B cell (primary cell): ENCODE results near the gene EDAR. TPM values are rescaled to one million over a fixed set of nuclear protein-coding genes. Genes with fewer than 3 reads are reported as not detected.

Experiments used
- ATAC-seq: fragments of 200-7000 bp; cut with Tn5 transposase; one replicate; pipeline ENCODE4 v1.10.0; 2021; ENCODE audit warnings: low read depth, mild to moderate bottlenecking, moderate number of reproducible peaks, moderate library complexity
- CTCF ChIA-PET: fragments of 350-600 bp; sonication (Branson Sonifier 250); formaldehyde crosslinking; loops from one replicate; lab custom pipeline; 2021; ENCODE audit warnings: antibody characterized with exemption, inconsistent platforms; lab: Charles Lee
- POLR2A ChIA-PET: fragments of 350-600 bp; sonication (Branson Sonifier 250); formaldehyde crosslinking; loops from one replicate; lab custom pipeline; 2021; ENCODE audit warnings: antibody characterized with exemption; lab: Charles Lee
- DNase-seq: peaks from one replicate; pipeline ENCODE4 v3.0.0; 2013
- H2AFZ ChIP-seq: 2 replicates; pipeline ENCODE4 v1.6.1; 2012; ENCODE audit warnings: mild to moderate bottlenecking, low read depth, low read length; ENCODE audit not compliant: insufficient read depth, poor library complexity, severe bottlenecking
- H3K27ac ChIP-seq, 2 donors: 1 replicate in 1 of 2; 2 replicates in 1 of 2; pipeline ENCODE4 v1.5.1; 2012 to 2013; ENCODE audit warnings: low read length in 2 of 2, mild to moderate bottlenecking in 2 of 2, moderate library complexity in 1 of 2
- H3K27me3 ChIP-seq, 4 experiments: fragments of 200-600 bp in 1 of 4; sonication (generic) in 1 of 4; replicated peaks in 1 of 4; 1 replicate in 2 of 4; 2 replicates in 2 of 4; pipeline versions ENCODE4 v1.6.1 to v1.7.0; 2013 to 2016; ENCODE audit warnings: low read length in 3 of 4, mild to moderate bottlenecking in 2 of 4, mixed read lengths in 1 of 4, moderate library complexity in 1 of 4; ENCODE audit not compliant: insufficient read depth in 4 of 4, control insufficient read depth in 3 of 4; ENCODE audit errors: control extremely low read depth in 1 of 4
- H3K36me3 ChIP-seq, 2 experiments: replicated peaks in 1 of 2; 1 replicate in 1 of 2; 2 replicates in 1 of 2; pipeline versions ENCODE4 v1.6.1 to v1.7.1; 2013; ENCODE audit warnings: low read length in 1 of 2; ENCODE audit not compliant: insufficient read depth in 2 of 2, control insufficient read depth in 1 of 2; ENCODE audit errors: control extremely low read depth in 1 of 2, extremely low read depth in 1 of 2
- H3K4me1 ChIP-seq, 2 donors: fragments of 200-600 bp in 1 of 2; sonication (generic) in 1 of 2; 1 replicate in 1 of 2; 2 replicates in 1 of 2; pipeline versions ENCODE4 v1.5.1 to v1.6.1; 2013 to 2017; ENCODE audit warnings: low read length in 2 of 2; ENCODE audit not compliant: control insufficient read depth in 2 of 2, insufficient read depth in 2 of 2
- H3K4me2 ChIP-seq: replicated peaks from 2 replicates; pipeline ENCODE3; 2012; ENCODE audit warnings: mild to moderate bottlenecking, low read depth, low read length; ENCODE audit not compliant: poor library complexity, severe bottlenecking
- H3K4me3 ChIP-seq, 5 experiments: fragments of 200-600 bp in 1 of 5; sonication (generic) in 1 of 5; 1 replicate in 3 of 5; 2 replicates in 2 of 5; pipeline versions ENCODE4 v1.5.1 to v1.7.0; 2011 to 2016; ENCODE audit warnings: low read length in 4 of 5, mild to moderate bottlenecking in 4 of 5, low read depth in 2 of 5, control low read depth in 1 of 5, moderate library complexity in 1 of 5; ENCODE audit not compliant: insufficient read depth in 1 of 5; ENCODE audit errors: control extremely low read depth in 1 of 5, extremely low read depth in 1 of 5
- H3K79me2 ChIP-seq: fragments of 200-600 bp; sonication (generic); one replicate; pipeline ENCODE4 v1.6.0; 2016; ENCODE audit warnings: low read length; ENCODE audit not compliant: control insufficient read depth, insufficient read depth
- H3K9ac ChIP-seq: fragments of 200-600 bp; sonication (generic); 2 replicates; pipeline ENCODE4 v1.6.1; 2017; ENCODE audit warnings: mild to moderate bottlenecking, low read length, moderate library complexity
- H3K9me3 ChIP-seq, 3 donors: one replicate each; pipeline versions ENCODE4 v1.6.1 to v1.7.1; 2013; ENCODE audit warnings: low read length in 2 of 3; ENCODE audit not compliant: control insufficient read depth in 2 of 3, insufficient read depth in 1 of 3; ENCODE audit errors: control extremely low read depth in 1 of 3
- H4K20me1 ChIP-seq: 2 replicates; pipeline ENCODE4 v1.6.0; 2012; ENCODE audit warnings: mild to moderate bottlenecking, low read length; ENCODE audit not compliant: insufficient read depth, control insufficient read depth, poor library complexity, severe bottlenecking
- H3K27ac Mint-ChIP-seq: one replicate; pipeline ENCODE4 v1.8.0; 2021; ENCODE audit warnings: mixed read lengths
- H3K27me3 Mint-ChIP-seq: one replicate; pipeline ENCODE4 v1.8.0; 2021; ENCODE audit warnings: mixed read lengths
- H3K4me1 Mint-ChIP-seq: one replicate; pipeline ENCODE4 v1.8.0; 2021; ENCODE audit warnings: mixed read lengths
- H3K4me3 Mint-ChIP-seq: one replicate; pipeline ENCODE4 v1.8.0; 2021; ENCODE audit warnings: mixed read lengths
- H3K9me3 Mint-ChIP-seq: one replicate; pipeline ENCODE4 v1.8.0; 2022; ENCODE audit warnings: mixed read lengths; ENCODE audit not compliant: insufficient read depth
- EZH2 ChIP-seq: IDR thresholded peaks from 2 replicates; pipeline ENCODE4 v1.6.1; 2012; ENCODE audit warnings: borderline replicate concordance, low read depth, mild to moderate bottlenecking, moderate library complexity, low read length; ENCODE audit not compliant: insufficient read depth, poor library complexity, severe bottlenecking
- WGBS: methylation state at CpG from one replicate; pipeline ENCODE4 v1.1.5; 2013; ENCODE audit warnings: missing lambda C conversion rate; ENCODE audit not compliant: insufficient coverage; 5-methylcytosine and 5-hydroxymethylcytosine counted together
- intact Hi-C: fragments of 100-400 bp; cut with micrococcal nuclease; formaldehyde crosslinking; loops from one replicate; pipeline ENCODE4 v1.10.0; 2022
- polyA plus RNA-seq: library from polyadenylated mRNA; depleted of rRNA; stranded (reverse); fragments of >200 nt; gene quantifications from 2 replicates; pipeline ENCODE4 v1.2.3, GENCODE V29; 2012
- total RNA-seq, 2 donors: library from RNA; stranded (reverse); fragments of 120-200 nt in 1 of 2; gene quantifications; 1 replicate in 1 of 2; 2 replicates in 1 of 2; pipeline versions ENCODE4 v1.2.3 to v1.2.4, GENCODE V29; 2013 to 2022
- TF ChIP-seq, protein P1 (sequence below): fragments of 200-600 bp; IDR thresholded peaks from one replicate; pipeline ENCODE4 v1.8.0; 2022; ENCODE audit warnings: antibody characterized with exemption, mild to moderate bottlenecking

EDAR gene
- total and polyA plus RNA-seq, 2 donors (not counting 1 experiment from before 2014, with no cell fraction given), result 0.03 TPM; not detected in 1

DNA sequence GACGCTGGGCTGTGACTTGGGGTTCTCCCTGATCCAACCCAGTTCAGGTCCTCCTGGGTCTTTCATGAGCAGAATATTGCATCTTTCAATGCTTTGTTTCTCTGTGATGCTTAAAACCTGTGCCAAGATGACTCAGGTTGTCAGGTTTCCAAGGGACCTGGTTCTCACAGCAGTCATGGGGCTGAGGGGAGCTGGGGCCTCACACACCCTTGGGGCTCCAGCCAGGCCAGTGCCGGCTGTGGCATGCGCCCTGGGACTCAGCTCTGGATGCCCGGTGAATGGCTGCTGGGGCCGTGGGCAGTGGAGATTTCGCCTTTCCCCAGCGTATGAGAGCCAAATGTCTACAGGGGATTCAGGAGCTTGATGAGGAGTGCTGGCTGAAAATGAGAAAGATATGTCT, 29.6 kb downstream of the EDAR start:
- H3K4me1 ChIP-seq, result no peaks in the 10 kb centered on the region
- H3K4me1 Mint-ChIP-seq, result no peaks in the 10 kb centered on the region
- no peak for DNase-seq
- ChIA-PET CTCF (no interaction called here), POLR2A (no interaction called here)
- no peaks in the 10 kb centered on the region for H3K27me3 Mint-ChIP-seq
- intact Hi-C loops, result no loop called here
- no peak overlapping the region for H3K4me3 ChIP-seq
- H3K27me3 ChIP-seq, result no peaks in the 10 kb centered on the region
- H3K27ac ChIP-seq, result no peak overlapping the region
- no peaks in the 10 kb centered on the region for H3K9me3 ChIP-seq
- H3K4me2 ChIP-seq, result no peak overlapping the region
- 98% methylated on average over 5 of the region's 7 CpGs for WGBS
- H3K9me3 Mint-ChIP-seq, result no peaks in the 10 kb centered on the region
- H4K20me1 ChIP-seq, result no peaks in the 10 kb centered on the region
- no peaks in the 10 kb centered on the region for H3K36me3 ChIP-seq
- H2AFZ ChIP-seq, result no peak overlapping the region
- no peak for ATAC-seq
- H3K9ac ChIP-seq, result no peak overlapping the region
- H3K4me3 Mint-ChIP-seq, result no peak overlapping the region
- no peaks in the 10 kb centered on the region for H3K79me2 ChIP-seq
- TF ChIP-seq, protein P1, sequence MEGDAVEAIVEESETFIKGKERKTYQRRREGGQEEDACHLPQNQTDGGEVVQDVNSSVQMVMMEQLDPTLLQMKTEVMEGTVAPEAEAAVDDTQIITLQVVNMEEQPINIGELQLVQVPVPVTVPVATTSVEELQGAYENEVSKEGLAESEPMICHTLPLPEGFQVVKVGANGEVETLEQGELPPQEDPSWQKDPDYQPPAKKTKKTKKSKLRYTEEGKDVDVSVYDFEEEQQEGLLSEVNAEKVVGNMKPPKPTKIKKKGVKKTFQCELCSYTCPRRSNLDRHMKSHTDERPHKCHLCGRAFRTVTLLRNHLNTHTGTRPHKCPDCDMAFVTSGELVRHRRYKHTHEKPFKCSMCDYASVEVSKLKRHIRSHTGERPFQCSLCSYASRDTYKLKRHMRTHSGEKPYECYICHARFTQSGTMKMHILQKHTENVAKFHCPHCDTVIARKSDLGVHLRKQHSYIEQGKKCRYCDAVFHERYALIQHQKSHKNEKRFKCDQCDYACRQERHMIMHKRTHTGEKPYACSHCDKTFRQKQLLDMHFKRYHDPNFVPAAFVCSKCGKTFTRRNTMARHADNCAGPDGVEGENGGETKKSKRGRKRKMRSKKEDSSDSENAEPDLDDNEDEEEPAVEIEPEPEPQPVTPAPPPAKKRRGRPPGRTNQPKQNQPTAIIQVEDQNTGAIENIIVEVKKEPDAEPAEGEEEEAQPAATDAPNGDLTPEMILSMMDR, result no peak
- no peak for TF ChIP-seq EZH2
- H3K27ac Mint-ChIP-seq, result no peak overlapping the region

DNA sequence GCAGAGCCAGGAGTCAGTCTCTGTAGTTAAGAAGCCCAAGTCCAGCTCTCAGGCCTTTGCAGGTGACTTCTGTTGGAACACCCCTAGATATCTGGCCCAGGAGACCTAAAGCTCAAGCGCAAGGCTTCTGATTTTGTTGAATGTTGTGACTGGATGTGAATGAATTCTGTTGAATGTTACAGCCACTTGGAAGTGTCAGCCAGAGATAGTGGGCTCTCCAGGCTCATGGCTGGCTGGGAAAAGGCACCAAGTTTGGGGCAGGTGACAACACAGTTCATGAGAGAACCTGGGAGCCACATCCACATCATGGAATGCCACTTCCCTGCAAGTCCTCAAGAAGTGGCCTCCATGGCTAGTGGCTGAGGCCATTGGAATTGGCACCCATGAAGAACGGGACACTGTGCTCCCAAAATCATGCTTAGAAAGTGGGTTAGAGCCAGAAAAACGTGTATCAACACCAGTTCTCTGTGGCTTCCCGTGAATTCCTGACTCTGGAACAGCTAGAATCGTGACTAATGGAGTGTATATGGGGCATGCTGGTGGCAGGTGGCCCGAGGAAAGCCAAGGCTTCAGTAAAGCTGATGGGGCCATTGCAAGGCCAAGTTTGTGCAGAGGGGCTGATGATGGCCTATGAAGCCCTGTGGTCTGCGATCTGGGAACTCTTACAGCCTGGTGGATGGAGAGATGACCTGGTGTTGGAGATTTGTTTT, 30.2 kb downstream of the EDAR start:
- ChIA-PET CTCF (no interaction called here), POLR2A (no interaction called here)
- DNase-seq (no peak), ATAC-seq (no peak)
- Mint-ChIP-seq H3K27ac (no peak overlapping the region), H3K4me3 (no peak overlapping the region), H3K9me3 (no peaks in the 10 kb centered on the region), H3K4me1 (no peaks in the 10 kb centered on the region), H3K27me3 (no peaks in the 10 kb centered on the region)
- Histone ChIP-seq H3K27ac (no peak overlapping the region), H2AFZ (no peak overlapping the region), H3K4me2 (no peak overlapping the region), H4K20me1 (no peaks in the 10 kb centered on the region), H3K9me3 (no peaks in the 10 kb centered on the region), H3K9ac (no peak overlapping the region), H3K4me3 (no peak overlapping the region), H3K27me3 (no peaks in the 10 kb centered on the region), H3K36me3 (no peaks in the 10 kb centered on the region), H3K79me2 (no peaks in the 10 kb centered on the region), H3K4me1 (no peaks in the 10 kb centered on the region)
- intact Hi-C loops, result no loop called here
- 86% methylated on average over 6 of the region's 7 CpGs for WGBS
- TF ChIP-seq EZH2, result no peak
- TF ChIP-seq, protein P1, result no peak
